Lower lobe of right lung (tissue), 2 donors: Measurements from ENCODE around the gene APOL4. TPM values are rescaled to one million over a fixed set of nuclear protein-coding genes. Genes with fewer than 3 reads are reported as not detected.
"Not testable (repeated sequence)": the region's sequence is repeated elsewhere in the genome, so short reads cannot be mapped to it uniquely, and the experiment has no call there.

Source experiments
- ATAC-seq, 2 donors: fragments of 200-7000 bp; cut with Tn5 transposase; one replicate each; pipeline ENCODE4 v1.9.1; 2020 to 2022; ENCODE audit warnings: mild to moderate bottlenecking in 2 of 2, moderate library complexity in 2 of 2
- DNase-seq: peaks from one replicate; pipeline ENCODE4 v3.0.0-alpha.2; 2020
- H3K27ac ChIP-seq: fragments of 200-600 bp; one replicate; pipeline ENCODE4 v1.8.0; 2022
- H3K27me3 ChIP-seq: fragments of 200-600 bp; one replicate; pipeline ENCODE4 v1.8.0; 2022; ENCODE audit warnings: low read depth
- H3K36me3 ChIP-seq: fragments of 200-600 bp; one replicate; pipeline ENCODE4 v1.8.0; 2022; ENCODE audit warnings: mild to moderate bottlenecking
- H3K4me1 ChIP-seq: fragments of 200-600 bp; one replicate; pipeline ENCODE4 v1.8.0; 2022
- H3K4me3 ChIP-seq: fragments of 200-600 bp; one replicate; pipeline ENCODE4 v1.8.0; 2022; ENCODE audit warnings: mild to moderate bottlenecking
- H3K9me3 ChIP-seq: fragments of 200-600 bp; one replicate; pipeline ENCODE4 v1.8.0; 2022
- CTCF ChIP-seq: fragments of 200-600 bp; IDR thresholded peaks from one replicate; pipeline ENCODE4 v1.8.0; 2022; ENCODE audit warnings: antibody characterized with exemption, mild to moderate bottlenecking
- intact Hi-C: fragments of 100-400 bp; cut with DNase I; formaldehyde crosslinking; loops from one replicate; pipeline ENCODE4 v1.11.0; 2022
- total RNA-seq: library from RNA; stranded (reverse); fragmentation: NEBNext Ultra II Directional; extraction: Animal tissue kit (Norgen Biotek cat#: 25700); gene quantifications from one replicate; pipeline ENCODE4 v1.2.1, GENCODE V29; 2021
- donor health status: DM: no; HTN: yes; CAD: no; lungs with severe emphysema.

APOL4 gene
- total RNA-seq, 1 donor from 2014 or later, result 29.0 TPM

DNA sequence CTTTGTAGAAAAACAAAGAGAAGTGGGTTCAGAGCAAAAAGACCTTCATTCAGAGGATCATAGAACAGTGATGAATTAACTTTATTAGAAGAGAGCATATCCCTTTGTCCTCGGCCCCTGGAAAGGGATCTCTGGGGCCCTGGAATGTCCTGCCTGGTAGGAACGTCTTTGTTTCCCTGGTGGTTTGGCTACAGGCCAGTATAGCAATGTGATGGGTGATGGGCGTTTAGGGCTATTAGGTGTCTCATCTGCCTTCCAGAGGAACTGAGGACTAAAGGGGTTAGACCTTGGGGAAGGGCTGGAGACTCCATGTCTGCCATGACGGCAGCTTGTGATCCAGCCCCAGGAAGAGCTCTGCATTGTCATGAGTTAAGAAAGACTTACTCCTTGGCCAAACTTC, 9.1 kb downstream of the APOL4 start:
- no peak for ATAC-seq
- intact Hi-C loops, result no loop called here
- no peaks in the 10 kb centered on the region for H3K27me3 ChIP-seq
- no peak overlapping the region for H3K27ac ChIP-seq
- peaks cover 10% of the 10 kb centered on the region for H3K36me3 ChIP-seq
- TF ChIP-seq CTCF, result no peak
- DNase-seq, result no peak
- H3K4me1 ChIP-seq, result peaks cover 15% of the 10 kb centered on the region
- no peak overlapping the region for H3K4me3 ChIP-seq
- no peaks in the 10 kb centered on the region for H3K9me3 ChIP-seq

- no peak for TF ChIP-seq CTCF
- Histone ChIP-seq H3K4me3 (no peak overlapping the region), H3K4me1 (peaks cover 2% of the 10 kb centered on the region), H3K27ac (no peak overlapping the region), H3K9me3 (no peaks in the 10 kb centered on the region), H3K36me3 (peaks cover 10% of the 10 kb centered on the region), H3K27me3 (no peaks in the 10 kb centered on the region)
- intact Hi-C loops, result no loop called here
- ATAC-seq (peak; percentile 59 to 63), DNase-seq (no peak)
Measured at GRCh38 chr22:36191106-36191836, 10.3 kb downstream of the APOL4 start.

DNA sequence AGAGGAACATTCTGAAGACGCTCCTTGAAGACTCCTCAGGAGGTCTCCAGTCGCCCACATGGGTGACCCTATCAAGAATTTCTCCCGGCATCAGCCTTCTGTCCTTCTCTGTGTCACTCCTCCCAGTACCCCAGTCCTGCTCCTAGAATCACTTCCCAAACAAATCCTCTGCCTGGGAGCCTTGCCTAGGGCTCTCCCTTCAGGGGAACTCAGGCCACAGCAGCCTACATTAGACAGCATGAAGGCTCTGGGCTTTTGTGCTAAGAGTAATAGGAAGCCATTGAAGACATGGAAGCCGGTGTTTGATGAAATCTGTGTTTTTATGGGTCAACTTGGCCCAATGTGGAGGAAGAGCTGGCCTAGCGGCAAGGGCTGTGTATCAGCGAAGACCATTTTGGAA, 13.7 kb downstream of the APOL4 start:
- H3K4me3 ChIP-seq, intact Hi-C loops, H3K4me1 ChIP-seq, DNase-seq, H3K27ac ChIP-seq, H3K27me3 ChIP-seq, ATAC-seq, H3K9me3 ChIP-seq: not testable (repeated sequence)
- H3K36me3 ChIP-seq, result peaks cover 10% of the 10 kb centered on the region

DNA sequence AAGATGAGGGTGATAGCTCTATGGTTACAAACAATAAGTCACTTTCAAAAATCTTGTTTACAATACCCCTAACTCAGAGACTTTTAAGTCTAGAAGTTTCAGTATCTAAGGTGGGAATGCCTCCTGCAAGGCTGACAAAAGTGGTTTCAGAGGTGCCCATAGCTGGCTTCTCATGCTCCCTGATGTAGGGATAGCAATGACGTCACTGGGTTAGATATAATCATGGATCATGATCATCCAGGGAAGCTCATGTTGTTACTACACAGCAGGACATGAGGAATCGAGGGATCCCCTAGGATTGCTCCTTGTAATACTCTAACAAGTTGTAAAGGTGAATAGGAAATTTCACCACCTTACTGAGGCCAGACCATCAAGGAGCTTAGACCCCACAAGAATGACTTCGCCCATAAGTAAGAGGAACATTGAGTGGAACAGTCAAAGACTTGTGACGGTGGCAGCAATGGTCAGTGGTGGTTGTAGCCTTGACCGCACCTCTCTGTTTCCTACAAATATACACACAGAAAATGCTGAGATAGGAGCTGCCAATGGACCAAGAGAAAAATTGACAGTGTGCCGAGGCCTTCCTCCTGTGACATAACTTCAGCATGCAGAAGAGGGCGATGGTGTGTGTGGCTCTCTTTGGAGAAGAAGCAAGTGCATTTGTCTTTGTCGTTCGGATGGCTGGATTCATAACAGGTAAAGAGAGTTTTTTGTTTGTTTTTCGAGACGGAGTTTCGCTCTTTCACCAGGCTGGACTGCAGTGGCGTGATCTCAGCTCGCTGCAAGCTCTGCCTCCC, 15.6 kb downstream of the APOL4 start:
- peaks cover under 1% of the 10 kb centered on the region for H3K36me3 ChIP-seq
- no peaks in the 10 kb centered on the region for H3K9me3 ChIP-seq
- DNase-seq, result no peak
- intact Hi-C loops, result no loop called here
- H3K4me1 ChIP-seq, result no peaks in the 10 kb centered on the region
- TF ChIP-seq CTCF, result no peak
- ATAC-seq, result no peak
- H3K27me3 ChIP-seq, result no peaks in the 10 kb centered on the region
- H3K4me3 ChIP-seq, result no peak overlapping the region
- H3K27ac ChIP-seq, result no peak overlapping the region

DNA sequence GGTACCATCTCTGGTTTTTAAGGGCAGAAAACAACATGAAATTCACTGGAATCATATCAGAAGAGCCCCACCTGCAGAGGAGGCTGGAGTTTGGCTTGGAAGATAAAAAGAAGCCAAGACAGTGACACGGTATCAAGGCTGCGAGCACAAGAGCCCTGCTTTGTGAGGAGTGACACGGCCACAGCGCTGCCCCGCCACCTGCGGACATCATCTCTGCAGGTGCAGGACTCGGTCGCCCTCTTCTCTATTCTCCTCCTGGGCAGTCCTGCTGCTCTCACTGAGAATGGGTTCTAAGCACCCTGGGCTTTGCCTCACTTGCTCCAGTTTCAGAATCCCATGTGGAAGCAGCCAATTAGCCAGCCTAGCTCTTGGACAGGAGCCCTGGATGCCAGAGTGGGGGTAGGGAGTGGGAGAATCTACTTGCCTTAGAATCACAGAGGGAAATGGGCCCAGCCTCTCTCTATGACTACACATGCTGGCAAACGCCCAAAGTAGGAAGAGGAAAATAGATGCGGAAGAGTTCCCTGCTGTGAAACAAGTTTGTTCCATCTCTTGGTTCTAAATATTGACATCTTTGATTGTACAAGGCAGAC, 17.1 kb downstream of the APOL4 start:
- intact Hi-C loops, result loop anchor here (5.0 kb wide), 1 partner anchor 42 kb away; no protein-coding TSS in a partner anchor
- H3K27ac ChIP-seq, result no peak overlapping the region
- H3K36me3 ChIP-seq, result no peaks in the 10 kb centered on the region
- TF ChIP-seq CTCF, result no peak
- H3K9me3 ChIP-seq, result no peaks in the 10 kb centered on the region
- H3K4me1 ChIP-seq, result peaks cover 11% of the 10 kb centered on the region
- DNase-seq (no peak), ATAC-seq (no peak)
- H3K4me3 ChIP-seq, result no peak overlapping the region
- H3K27me3 ChIP-seq, result no peaks in the 10 kb centered on the region
